GM21528 (cell line): ENCODE measurements around the gene OSBPL5.

ENCODE experiments used
- ATAC-seq: cut with Tn5 transposase; IDR thresholded peaks from one replicate; pipeline ENCODE4 v1.9.1; 2021; ENCODE audit warnings: mild to moderate bottlenecking, moderate library complexity; ENCODE audit not compliant: unreplicated experiment, low FRiP score

OSBPL5 gene

GRCh38 chr11:3167143-3168119 lies 2.3 kb upstream of the OSBPL5 start:
- no peak for ATAC-seq

DNA sequence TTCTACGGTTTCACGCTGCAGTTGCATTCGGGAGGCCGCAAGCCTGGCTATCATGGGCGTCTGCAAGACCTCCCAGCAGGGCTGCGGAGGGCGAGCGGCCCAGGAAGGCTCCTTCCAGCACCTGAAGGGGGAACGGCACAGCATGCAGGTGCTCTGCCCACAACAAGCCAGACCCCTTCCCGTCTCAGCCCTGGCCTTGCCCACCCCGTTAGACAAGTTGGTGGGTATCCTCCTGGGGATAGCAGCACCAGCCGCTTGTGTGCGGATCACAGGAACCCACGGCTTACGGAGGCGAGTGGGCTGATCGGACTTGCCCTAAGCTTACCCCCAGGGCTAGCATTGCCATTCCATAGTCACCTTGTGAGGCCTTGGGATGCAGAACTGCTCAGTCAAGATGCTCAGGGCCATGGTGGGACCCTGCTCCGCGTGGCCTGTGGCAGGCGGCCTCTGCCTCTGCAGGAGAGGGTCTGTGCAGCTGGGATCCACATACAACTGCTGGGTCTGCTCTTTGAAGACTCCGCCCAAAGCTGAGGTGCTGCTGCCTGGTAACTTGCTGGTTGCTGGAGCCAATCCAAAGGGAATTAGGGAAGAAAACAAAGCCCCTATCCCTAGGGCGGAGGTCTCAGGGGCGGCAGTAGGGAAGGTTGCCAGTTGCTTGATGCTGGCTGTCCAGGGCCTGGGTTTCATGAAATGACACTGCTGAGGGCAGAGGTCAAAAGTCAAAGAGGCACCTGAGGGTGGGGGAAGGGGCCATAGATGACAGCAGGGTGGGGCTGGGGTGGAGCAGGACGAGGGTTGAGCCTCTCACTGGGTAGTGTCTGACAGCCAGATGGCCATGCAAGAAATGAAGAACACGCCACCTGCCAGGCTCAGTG lies 1.4 kb upstream of the OSBPL5 start:
- no peak for ATAC-seq

- no peak for ATAC-seq
Measured at GRCh38 chr11:3165916-3166267, 782 bp upstream of the OSBPL5 start.

DNA sequence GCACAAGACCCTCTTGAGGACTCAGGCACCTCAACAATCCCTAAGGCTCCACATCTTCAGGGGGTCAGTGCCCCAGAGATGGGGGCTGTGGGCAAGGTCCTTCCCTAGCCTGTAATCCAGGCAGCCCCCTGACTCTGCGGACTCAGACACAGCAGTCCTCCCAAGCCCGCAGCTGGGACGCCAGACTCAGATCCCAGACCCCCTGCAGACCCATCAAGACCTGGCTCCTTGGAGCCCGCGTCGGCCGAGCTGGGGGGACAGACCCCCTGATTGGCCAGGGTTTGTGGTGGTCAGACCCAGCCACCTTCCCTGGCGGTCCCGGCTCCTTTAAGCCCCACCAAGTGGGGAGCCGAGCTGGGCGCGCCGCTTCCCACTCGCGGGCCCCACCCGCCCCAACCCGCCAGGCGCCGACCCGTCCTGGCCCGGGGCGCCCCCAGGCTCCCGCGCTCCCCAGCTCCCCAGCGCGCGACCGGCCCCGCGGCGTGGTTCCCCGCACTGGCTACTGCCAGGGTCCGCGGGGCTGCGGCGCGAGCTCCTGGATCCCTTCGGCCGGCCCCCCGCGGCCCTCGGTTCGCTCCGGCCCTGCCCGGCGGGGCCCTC lies 458 bp downstream of the OSBPL5 start:
- ATAC-seq: no peak

- no peak for ATAC-seq
Measured at GRCh38 chr11:3164138-3164551, 965 bp downstream of the OSBPL5 start.

DNA sequence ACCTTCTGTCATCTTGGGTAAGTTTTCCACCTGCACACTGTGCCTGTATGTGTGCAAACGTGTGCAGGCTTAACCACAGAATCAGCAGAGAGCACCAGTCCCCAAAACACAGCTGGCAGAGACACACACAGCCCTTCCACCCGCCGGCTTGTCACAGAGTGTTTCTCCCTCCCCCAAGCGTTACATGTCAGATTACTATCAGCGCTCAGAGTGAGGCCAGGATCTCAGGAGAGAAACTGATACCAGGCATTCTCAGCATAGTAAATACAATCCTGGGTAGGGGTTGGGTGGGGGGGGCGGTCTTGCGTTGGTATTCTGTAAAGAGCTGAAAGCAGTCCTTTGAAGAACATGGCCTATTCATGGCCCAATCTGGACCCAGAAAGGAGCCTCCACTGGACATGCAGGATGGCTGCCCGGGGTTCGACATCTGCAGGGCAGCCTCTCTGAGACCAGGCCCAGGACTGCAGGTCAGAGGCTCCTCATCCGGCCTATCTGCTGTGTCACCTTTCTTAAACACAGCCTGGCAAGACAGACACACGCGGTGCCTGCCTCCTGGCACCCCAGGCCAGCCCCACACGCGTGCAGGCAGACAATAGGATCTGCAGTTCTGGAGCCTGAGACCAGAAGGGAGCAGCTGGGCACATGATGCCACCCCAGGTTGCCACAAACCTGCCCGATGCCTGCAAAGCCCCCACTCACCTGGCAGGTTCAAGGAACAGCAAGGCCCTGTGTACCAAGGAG lies 1.7 kb downstream of the OSBPL5 start:
- no peak for ATAC-seq

GRCh38 chr11:3162410-3163240 lies 2.5 kb downstream of the OSBPL5 start:
- ATAC-seq: no peak

GRCh38 chr11:3161720-3162409 lies 3.2 kb downstream of the OSBPL5 start:
- ATAC-seq: no peak

- ATAC-seq: no peak
Measured at GRCh38 chr11:3161309-3161708, 3.8 kb downstream of the OSBPL5 start.

GRCh38 chr11:3160252-3161031 lies 4.7 kb downstream of the OSBPL5 start:
- no peak for ATAC-seq

DNA sequence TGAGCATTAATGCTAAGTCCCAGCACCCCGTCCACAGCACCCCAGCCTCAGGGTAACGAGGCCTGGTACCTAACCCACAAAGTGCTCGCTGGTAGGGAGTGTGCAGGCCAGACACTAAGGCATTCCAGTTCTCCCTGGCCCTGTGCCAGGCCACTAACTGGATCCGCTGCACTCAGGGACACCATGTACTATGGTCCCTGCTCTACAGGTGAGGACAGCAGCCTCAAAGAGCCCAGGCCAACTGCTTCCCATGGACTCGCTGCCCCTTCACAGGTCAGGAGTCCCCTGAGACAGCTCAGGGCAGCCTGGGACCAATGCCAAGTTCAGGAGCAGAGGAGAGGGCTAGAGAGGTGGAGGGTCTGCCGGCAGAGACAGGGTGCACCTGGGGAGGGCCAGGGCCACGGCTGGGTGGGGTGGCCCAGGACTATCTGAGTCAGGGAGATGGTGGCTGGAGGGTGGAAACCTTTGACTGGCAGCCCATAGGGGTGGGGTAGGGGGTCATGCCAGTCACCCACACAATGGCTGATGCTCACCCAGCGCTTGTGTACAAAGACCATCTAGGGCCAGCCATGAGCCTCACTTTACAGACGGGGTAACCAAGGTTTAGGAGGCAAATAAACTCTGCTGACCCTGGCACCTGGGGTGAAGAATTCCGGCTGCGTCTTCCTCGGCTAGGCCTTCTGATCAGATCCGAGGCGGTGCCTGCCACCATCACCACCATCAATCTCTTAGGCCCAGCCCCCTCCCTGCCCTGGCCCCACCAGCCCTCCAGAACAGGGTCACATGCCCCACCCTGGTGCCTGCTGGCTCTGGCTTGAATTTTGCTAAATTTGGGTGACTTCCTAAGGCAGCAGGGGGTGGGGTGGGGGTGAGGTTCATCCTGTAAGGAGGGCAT lies 5.6 kb downstream of the OSBPL5 start:
- ATAC-seq: no peak

GRCh38 chr11:3158821-3159220 lies 6.3 kb downstream of the OSBPL5 start:
- ATAC-seq: no peak

- ATAC-seq: no peak
Measured at GRCh38 chr11:3158131-3158591, 6.9 kb downstream of the OSBPL5 start.

GRCh38 chr11:3157381-3158130 lies 7.6 kb downstream of the OSBPL5 start:
- ATAC-seq: no peak

DNA sequence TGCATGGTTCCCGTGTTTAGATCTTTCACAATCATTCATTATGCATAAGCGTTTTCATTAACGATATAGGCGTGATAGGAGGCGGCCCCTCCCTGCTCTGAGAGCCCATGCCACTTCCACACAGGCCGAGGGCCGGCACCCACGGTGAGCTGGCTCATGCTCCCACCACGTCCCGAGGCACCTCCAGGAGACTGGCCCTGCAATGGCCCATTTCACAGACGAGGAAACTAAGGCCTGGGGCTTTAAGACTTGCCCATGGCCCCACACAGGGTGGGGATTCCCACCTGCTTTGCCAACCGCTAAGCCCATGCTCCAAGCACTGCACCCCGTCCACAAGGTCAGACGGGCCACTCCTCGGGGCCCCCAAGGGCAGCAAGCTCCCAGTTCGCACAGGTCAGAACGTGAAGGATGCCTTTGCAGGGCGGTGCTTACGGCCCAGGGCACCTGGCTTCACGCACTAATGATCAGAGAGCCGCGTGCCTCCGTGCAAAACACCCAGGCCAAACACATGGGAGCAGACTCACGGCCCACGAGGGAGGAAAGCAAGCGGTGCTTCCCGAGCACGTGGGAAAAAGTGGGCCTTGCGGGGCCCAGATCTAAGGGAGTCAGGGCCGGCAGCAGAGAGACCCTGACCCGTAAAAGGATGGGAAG lies 8.3 kb downstream of the OSBPL5 start:
- ATAC-seq: no peak

GRCh38 chr11:3156282-3156660 lies 8.8 kb downstream of the OSBPL5 start:
- ATAC-seq: no peak
